Measurements from ENCODE around the gene SCRN3.
"Not testable (repeated sequence)": the region's sequence is repeated elsewhere in the genome, so short reads cannot be mapped to it uniquely, and the experiment has no call there.

SCRN3 gene

GRCh38 chr2:174399171-174399570 lies 3.6 kb downstream of the SCRN3 start:
- CTCF ChIA-PET = no interaction called here
- DNase-seq = no peak
- POLR2A ChIA-PET = no interaction called here
- Histone ChIP-seq H3K36me3 (ENCODE audit: control insufficient read depth in 4 of 4, insufficient read depth in 4 of 4, low read length in 3 of 4) (peaks cover 3 to 24% (median 5%) of the 10 kb centered on the region in 4 experiments), H3K9me3 (ENCODE audit: control extremely low read depth in 1 of 5, control insufficient read depth in 4 of 5, insufficient read depth in 2 of 5, low read depth in 1 of 5, low read length in 4 of 5) (peaks cover 0 to 2% (median 0%) of the 10 kb centered on the region in 5 experiments), H3K4me1 (ENCODE audit: control extremely low read depth in 1 of 4, control insufficient read depth in 4 of 4, insufficient read depth in 4 of 4, low read length in 3 of 4) (peaks cover 6 to 18% (median 13%) of the 10 kb centered on the region in 4 experiments), H3K27ac (ENCODE audit: insufficient read depth in 1 of 2, low read depth in 1 of 2, low read length in 2 of 2, poor library complexity in 1 of 2, severe bottlenecking in 2 of 2) (no peak overlapping the region), H3K4me3 (ENCODE audit: control insufficient read depth in 1 of 7, extremely low read depth in 1 of 7, insufficient read depth in 4 of 7, low read depth in 2 of 7, low read length in 6 of 7) (no peak overlapping the region), H3K27me3 (replicated peaks in 2 of 5; ENCODE audit: control insufficient read depth in 4 of 5, insufficient read depth in 5 of 5, low read length in 4 of 5) (no peaks in the 10 kb centered on the region)
- 100% methylated on average over 1 of the region's 1 CpG for WGBS (ENCODE audit: insufficient coverage)

- peaks cover 0 to 2% (median 0%) of the 10 kb centered on the region in 5 experiments for H3K9me3 ChIP-seq (ENCODE audit: control extremely low read depth in 1 of 5, control insufficient read depth in 4 of 5, insufficient read depth in 2 of 5, low read depth in 1 of 5, low read length in 4 of 5)
- ChIA-PET POLR2A (no interaction called here), CTCF (no interaction called here)
- DNase-seq = no peak
- no peaks in the 10 kb centered on the region for H3K27me3 ChIP-seq (replicated peaks in 2 of 5; ENCODE audit: control insufficient read depth in 4 of 5, insufficient read depth in 5 of 5, low read length in 4 of 5)
- no peak overlapping the region for H3K4me3 ChIP-seq (ENCODE audit: control insufficient read depth in 1 of 7, extremely low read depth in 1 of 7, insufficient read depth in 4 of 7, low read depth in 2 of 7, low read length in 6 of 7)
- H3K4me1 ChIP-seq (ENCODE audit: control extremely low read depth in 1 of 4, control insufficient read depth in 4 of 4, insufficient read depth in 4 of 4, low read length in 3 of 4) = peaks cover 0 to 9% (median 6%) of the 10 kb centered on the region in 4 experiments
- no peak overlapping the region for H3K27ac ChIP-seq (ENCODE audit: insufficient read depth in 1 of 2, low read depth in 1 of 2, low read length in 2 of 2, poor library complexity in 1 of 2, severe bottlenecking in 2 of 2)
- H3K36me3 ChIP-seq (ENCODE audit: control insufficient read depth in 4 of 4, insufficient read depth in 4 of 4, low read length in 3 of 4) = peaks cover 3 to 25% (median 5%) of the 10 kb centered on the region in 4 experiments
Observed at GRCh38 chr2:174400853-174401252, 5.3 kb downstream of the SCRN3 start.

- Histone ChIP-seq H3K27ac (ENCODE audit: insufficient read depth in 1 of 2, low read depth in 1 of 2, low read length in 2 of 2, poor library complexity in 1 of 2, severe bottlenecking in 2 of 2) (no peak overlapping the region), H3K4me1 (ENCODE audit: control extremely low read depth in 1 of 4, control insufficient read depth in 4 of 4, insufficient read depth in 4 of 4, low read length in 3 of 4) (no peaks in the 10 kb centered on the region), H3K9me3 (ENCODE audit: control extremely low read depth in 1 of 5, control insufficient read depth in 4 of 5, insufficient read depth in 2 of 5, low read depth in 1 of 5, low read length in 4 of 5) (peaks cover 0 to 2% (median 0%) of the 10 kb centered on the region in 5 experiments), H3K27me3 (replicated peaks in 2 of 5; ENCODE audit: control insufficient read depth in 4 of 5, insufficient read depth in 5 of 5, low read length in 4 of 5) (no peaks in the 10 kb centered on the region), H3K4me3 (ENCODE audit: control insufficient read depth in 1 of 7, extremely low read depth in 1 of 7, insufficient read depth in 4 of 7, low read depth in 2 of 7, low read length in 6 of 7) (no peak overlapping the region), H3K36me3 (ENCODE audit: control insufficient read depth in 4 of 4, insufficient read depth in 4 of 4, low read length in 3 of 4) (peaks cover 3 to 25% (median 5%) of the 10 kb centered on the region in 4 experiments)
- ChIA-PET POLR2A (interaction anchor here (0.5 kb wide), 1 partner anchor 25 kb away, joined by 3 read pairs; no protein-coding TSS in a partner anchor), CTCF (no interaction called here)
- DNase-seq = no peak
Observed at GRCh38 chr2:174403628-174404027, 8.1 kb downstream of the SCRN3 start.

- 76% methylated on average over 4 of the region's 31 CpGs for WGBS (ENCODE audit: insufficient coverage)
- H3K36me3 ChIP-seq (ENCODE audit: control insufficient read depth in 4 of 4, insufficient read depth in 4 of 4, low read length in 3 of 4); POLR2A ChIA-PET; DNase-seq; H3K4me3 ChIP-seq (ENCODE audit: control insufficient read depth in 1 of 7, extremely low read depth in 1 of 7, insufficient read depth in 4 of 7, low read depth in 2 of 7, low read length in 6 of 7); H3K27ac ChIP-seq (ENCODE audit: insufficient read depth in 1 of 2, low read depth in 1 of 2, low read length in 2 of 2, poor library complexity in 1 of 2, severe bottlenecking in 2 of 2); H3K4me1 ChIP-seq (ENCODE audit: control extremely low read depth in 1 of 4, control insufficient read depth in 4 of 4, insufficient read depth in 4 of 4, low read length in 3 of 4); H3K27me3 ChIP-seq (replicated peaks in 2 of 5; ENCODE audit: control insufficient read depth in 4 of 5, insufficient read depth in 5 of 5, low read length in 4 of 5); H3K9me3 ChIP-seq (ENCODE audit: control extremely low read depth in 1 of 5, control insufficient read depth in 4 of 5, insufficient read depth in 2 of 5, low read depth in 1 of 5, low read length in 4 of 5); CTCF ChIA-PET: not testable (repeated sequence)
Observed at GRCh38 chr2:174410039-174410438, 14.5 kb downstream of the SCRN3 start.

- CTCF ChIA-PET = no interaction called here
- Histone ChIP-seq H3K27ac (ENCODE audit: insufficient read depth in 1 of 2, low read depth in 1 of 2, low read length in 2 of 2, poor library complexity in 1 of 2, severe bottlenecking in 2 of 2) (no peak overlapping the region), H3K9me3 (ENCODE audit: control extremely low read depth in 1 of 5, control insufficient read depth in 4 of 5, insufficient read depth in 2 of 5, low read depth in 1 of 5, low read length in 4 of 5) (no peaks in the 10 kb centered on the region), H3K4me1 (ENCODE audit: control extremely low read depth in 1 of 4, control insufficient read depth in 4 of 4, insufficient read depth in 4 of 4, low read length in 3 of 4) (no peaks in the 10 kb centered on the region), H3K27me3 (replicated peaks in 2 of 5; ENCODE audit: control insufficient read depth in 4 of 5, insufficient read depth in 5 of 5, low read length in 4 of 5) (no peaks in the 10 kb centered on the region), H3K36me3 (ENCODE audit: control insufficient read depth in 4 of 4, insufficient read depth in 4 of 4, low read length in 3 of 4) (peaks cover 2 to 12% (median 5%) of the 10 kb centered on the region in 4 experiments), H3K4me3 (ENCODE audit: control insufficient read depth in 1 of 7, extremely low read depth in 1 of 7, insufficient read depth in 4 of 7, low read depth in 2 of 7, low read length in 6 of 7) (no peak overlapping the region)
- DNase-seq = no peak
- POLR2A ChIA-PET = no interaction called here
Observed at GRCh38 chr2:174412256-174412655, 16.7 kb downstream of the SCRN3 start.

GRCh38 chr2:174428214-174428613 lies 32.7 kb downstream of the SCRN3 start:
- H3K4me1 ChIP-seq (ENCODE audit: control extremely low read depth in 1 of 4, control insufficient read depth in 4 of 4, insufficient read depth in 4 of 4, low read length in 3 of 4) = no peaks in the 10 kb centered on the region
- H3K27me3 ChIP-seq (replicated peaks in 2 of 5; ENCODE audit: control insufficient read depth in 4 of 5, insufficient read depth in 5 of 5, low read length in 4 of 5) = no peaks in the 10 kb centered on the region
- H3K36me3 ChIP-seq (ENCODE audit: control insufficient read depth in 4 of 4, insufficient read depth in 4 of 4, low read length in 3 of 4) = peaks cover 4 to 34% (median 9%) of the 10 kb centered on the region in 4 experiments
- DNase-seq = no peak
- H3K9me3 ChIP-seq (ENCODE audit: control extremely low read depth in 1 of 5, control insufficient read depth in 4 of 5, insufficient read depth in 2 of 5, low read depth in 1 of 5, low read length in 4 of 5) = peaks cover 0 to 5% (median 0%) of the 10 kb centered on the region in 5 experiments
- H3K4me3 ChIP-seq (ENCODE audit: control insufficient read depth in 1 of 7, extremely low read depth in 1 of 7, insufficient read depth in 4 of 7, low read depth in 2 of 7, low read length in 6 of 7) = no peak overlapping the region
- POLR2A ChIA-PET = no interaction called here
- no peak overlapping the region for H3K27ac ChIP-seq (ENCODE audit: insufficient read depth in 1 of 2, low read depth in 1 of 2, low read length in 2 of 2, poor library complexity in 1 of 2, severe bottlenecking in 2 of 2)
- CTCF ChIA-PET = no interaction called here
- no CpG with 5 or more reads among the region's 1 CpG for WGBS (ENCODE audit: insufficient coverage)

GRCh38 chr2:174430066-174430465 lies 34.5 kb downstream of the SCRN3 start:
- H3K27me3 ChIP-seq (replicated peaks in 2 of 5; ENCODE audit: control insufficient read depth in 4 of 5, insufficient read depth in 5 of 5, low read length in 4 of 5) = no peaks in the 10 kb centered on the region
- no peak for DNase-seq
- H3K27ac ChIP-seq (ENCODE audit: insufficient read depth in 1 of 2, low read depth in 1 of 2, low read length in 2 of 2, poor library complexity in 1 of 2, severe bottlenecking in 2 of 2) = no peak overlapping the region
- peaks cover 0 to 5% (median 0%) of the 10 kb centered on the region in 5 experiments for H3K9me3 ChIP-seq (ENCODE audit: control extremely low read depth in 1 of 5, control insufficient read depth in 4 of 5, insufficient read depth in 2 of 5, low read depth in 1 of 5, low read length in 4 of 5)
- CTCF ChIA-PET = no interaction called here
- no peaks in the 10 kb centered on the region for H3K4me1 ChIP-seq (ENCODE audit: control extremely low read depth in 1 of 4, control insufficient read depth in 4 of 4, insufficient read depth in 4 of 4, low read length in 3 of 4)
- 100% methylated on average over 1 of the region's 2 CpGs for WGBS (ENCODE audit: insufficient coverage)
- POLR2A ChIA-PET = interaction anchor here (0.7 kb wide), 1 partner anchor 8 kb away, joined by 3 read pairs; no protein-coding TSS in a partner anchor
- no peak overlapping the region for H3K4me3 ChIP-seq (ENCODE audit: control insufficient read depth in 1 of 7, extremely low read depth in 1 of 7, insufficient read depth in 4 of 7, low read depth in 2 of 7, low read length in 6 of 7)
- H3K36me3 ChIP-seq (ENCODE audit: control insufficient read depth in 4 of 4, insufficient read depth in 4 of 4, low read length in 3 of 4) = peaks cover 4 to 33% (median 9%) of the 10 kb centered on the region in 4 experiments

Data from common myeloid progenitor, CD34-positive (primary cell).